Gastrocnemius medialis (tissue), 4 donors: Measurements from ENCODE around the gene GDI1. TPM values are rescaled to one million over a fixed set of nuclear protein-coding genes. Genes with fewer than 3 reads are reported as not detected.

Experiments
- ATAC-seq, 2 donors: fragments of 150-250 bp; one replicate each; pipeline ENCODE4 v1.9.1; 2016
- DNase-seq, 2 donors: peaks; one replicate each; pipeline ENCODE4 v3.0.0-alpha.2; 2019
- H3K27ac ChIP-seq, 4 donors: fragments of 200-600 bp; sonication (generic); 1 replicate in 1 of 4; 2 replicates in 3 of 4; pipeline ENCODE4 v1.5.1; 2016 to 2018; ENCODE audit warnings: mild to moderate bottlenecking in 2 of 4, moderate library complexity in 1 of 4
- H3K27me3 ChIP-seq, 3 donors: fragments of 200-600 bp; sonication (generic) in 2 of 3; 1 replicate in 1 of 3; 2 replicates in 2 of 3; pipeline versions ENCODE4 v1.5.1 to v1.6.0; 2016 to 2019; ENCODE audit warnings: mild to moderate bottlenecking in 1 of 3, moderate library complexity in 1 of 3
- H3K36me3 ChIP-seq, 2 donors: fragments of 200-600 bp; sonication (generic) in 1 of 2; one replicate each; pipeline ENCODE4 v1.5.1; 2017 to 2018
- H3K4me1 ChIP-seq, 2 donors: fragments of 200-600 bp; sonication (generic) in 1 of 2; one replicate each; pipeline ENCODE4 v1.5.1; 2016 to 2017; ENCODE audit warnings: mild to moderate bottlenecking in 2 of 2
- H3K4me3 ChIP-seq, 4 donors: fragments of 200-600 bp; sonication (generic) in 3 of 4; 1 replicate in 1 of 4; 2 replicates in 3 of 4; pipeline ENCODE4 v1.5.1; 2016 to 2019; ENCODE audit warnings: mild to moderate bottlenecking in 2 of 4
- H3K9me3 ChIP-seq, 3 donors: fragments of 200-600 bp; sonication (generic) in 2 of 3; 1 replicate in 1 of 3; 2 replicates in 2 of 3; pipeline ENCODE4 v1.5.1; 2016 to 2019
- POLR2A ChIP-seq, 2 donors: fragments of 450-650 bp; IDR thresholded peaks; one replicate each; pipeline ENCODE4 v1.6.1; 2017; ENCODE audit warnings: antibody characterized with exemption in 2 of 2, mild to moderate bottlenecking in 2 of 2, moderate library complexity in 2 of 2
- in situ Hi-C, 4 donors: fragments of 200-750 bp; cut with MboI; loops; one replicate each; pipeline versions ENCODE4 v1.15.0 to v1.8.0; 2017; ENCODE audit warnings: low sequenced_read_pairs in 4 of 4
- intact Hi-C: fragments of 100-400 bp; cut with DNase I; formaldehyde crosslinking; loops from one replicate; pipeline ENCODE4 v1.15.1; 2023; ENCODE audit warnings: low total_unique reads
- total RNA-seq, 4 donors: library from RNA; depleted of rRNA; stranded (reverse); fragments of >200 nt; gene quantifications; one replicate each; pipeline versions ENCODE4 v1.1.0 to v1.2.3, GENCODE V29; 2016
- TF ChIP-seq, protein P1 (sequence below), 5 experiments: fragments of 450-650 bp in 3 of 5; fragments of 200-600 bp in 2 of 5; sonication (generic) in 2 of 5; IDR thresholded peaks in 4 of 5; conservative IDR thresholded peaks in 1 of 5; 1 replicate in 4 of 5; 2 replicates in 1 of 5; pipeline ENCODE4 v1.5.1; 2016 to 2019; ENCODE audit warnings: antibody characterized with exemption in 5 of 5, mild to moderate bottlenecking in 3 of 5, moderate library complexity in 3 of 5

Gene GDI1
- total RNA-seq, 4 donors from 2014 or later: 19.8 to 54.5 (median 39.0) TPM

DNA sequence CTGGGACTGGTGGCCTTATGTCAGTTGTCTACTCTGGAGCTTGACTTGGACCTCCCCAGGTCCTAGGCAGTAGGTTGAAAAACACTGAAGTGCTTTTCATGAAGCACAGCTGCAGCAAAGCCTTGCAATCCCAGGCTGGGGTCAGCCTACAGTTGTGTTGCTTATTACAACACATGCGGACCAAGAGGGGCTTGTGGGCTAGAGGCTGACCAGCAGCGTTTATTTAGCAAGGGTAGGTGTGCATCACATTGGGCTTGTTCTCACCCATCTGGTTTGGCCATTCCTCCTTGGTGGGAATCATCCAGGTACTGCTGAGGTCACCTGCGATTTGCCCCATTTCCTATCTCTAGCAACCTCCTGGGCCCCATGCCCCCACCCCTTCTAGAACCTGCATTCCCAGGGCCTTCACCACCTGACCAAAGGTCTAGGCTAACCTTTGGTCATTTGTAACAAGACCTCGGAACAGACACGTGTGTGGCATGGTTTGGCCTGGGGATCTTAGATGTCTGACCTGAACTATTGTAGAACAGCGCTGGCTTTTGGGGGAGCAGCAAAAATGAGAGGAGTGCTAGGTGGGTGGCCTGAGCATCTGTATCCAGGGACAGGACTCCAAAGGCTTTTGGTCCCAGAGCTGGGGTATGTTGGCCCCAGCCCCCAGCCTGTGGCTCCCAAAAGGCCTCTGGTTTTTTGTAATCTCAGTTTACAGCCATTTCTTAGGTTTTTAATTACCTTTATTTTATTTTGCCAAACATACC is 35.7 kb upstream of the GDI1 start:
- H3K9me3 ChIP-seq: no peaks in the 10 kb centered on the region
- H3K27me3 ChIP-seq: no peaks in the 10 kb centered on the region
- peaks cover 10 to 18% of the 10 kb centered on the region in 2 donors for H3K4me1 ChIP-seq
- TF ChIP-seq, protein P1, sequence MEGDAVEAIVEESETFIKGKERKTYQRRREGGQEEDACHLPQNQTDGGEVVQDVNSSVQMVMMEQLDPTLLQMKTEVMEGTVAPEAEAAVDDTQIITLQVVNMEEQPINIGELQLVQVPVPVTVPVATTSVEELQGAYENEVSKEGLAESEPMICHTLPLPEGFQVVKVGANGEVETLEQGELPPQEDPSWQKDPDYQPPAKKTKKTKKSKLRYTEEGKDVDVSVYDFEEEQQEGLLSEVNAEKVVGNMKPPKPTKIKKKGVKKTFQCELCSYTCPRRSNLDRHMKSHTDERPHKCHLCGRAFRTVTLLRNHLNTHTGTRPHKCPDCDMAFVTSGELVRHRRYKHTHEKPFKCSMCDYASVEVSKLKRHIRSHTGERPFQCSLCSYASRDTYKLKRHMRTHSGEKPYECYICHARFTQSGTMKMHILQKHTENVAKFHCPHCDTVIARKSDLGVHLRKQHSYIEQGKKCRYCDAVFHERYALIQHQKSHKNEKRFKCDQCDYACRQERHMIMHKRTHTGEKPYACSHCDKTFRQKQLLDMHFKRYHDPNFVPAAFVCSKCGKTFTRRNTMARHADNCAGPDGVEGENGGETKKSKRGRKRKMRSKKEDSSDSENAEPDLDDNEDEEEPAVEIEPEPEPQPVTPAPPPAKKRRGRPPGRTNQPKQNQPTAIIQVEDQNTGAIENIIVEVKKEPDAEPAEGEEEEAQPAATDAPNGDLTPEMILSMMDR (IDR thresholded peaks at IDR 0.05 in 4 of 5, conservative IDR thresholded peaks at IDR 0.05 in 1 of 5): no peak
- no peak for TF ChIP-seq POLR2A (IDR thresholded peaks at IDR 0.05)
- DNase-seq: no peak
- no peak for ATAC-seq
- peaks cover 0 to 14% of the 10 kb centered on the region in 2 donors for H3K36me3 ChIP-seq
- H3K4me3 ChIP-seq: no peak overlapping the region
- H3K27ac ChIP-seq: peak overlapping the region; percentile 38 to 98 (median 54)
- intact Hi-C loops: no loop called here
- in situ Hi-C loops: loop anchor here in 2 of 4 donors (25.0 kb wide), 1 partner anchor 136 kb away; the partner anchor contains the start of genes G6PD (in 2 of the 2) and IKBKG (in 2 of the 2)

- H3K36me3 ChIP-seq: peaks cover 0 to 14% of the 10 kb centered on the region in 2 donors
- no peak overlapping the region for H3K4me3 ChIP-seq
- H3K9me3 ChIP-seq: no peaks in the 10 kb centered on the region
- H3K27ac ChIP-seq: peak overlapping the region; percentile 38 to 98 (median 54)
- H3K4me1 ChIP-seq: peaks cover 10 to 18% of the 10 kb centered on the region in 2 donors
- no peaks in the 10 kb centered on the region for H3K27me3 ChIP-seq
- no peak for ATAC-seq
- in situ Hi-C loops: loop anchor here in 2 of 4 donors (25.0 kb wide), 1 partner anchor 135 kb away; the partner anchor contains the start of genes G6PD (in 2 of the 2) and IKBKG (in 2 of the 2)
- TF ChIP-seq, protein P1 (IDR thresholded peaks at IDR 0.05 in 4 of 5, conservative IDR thresholded peaks at IDR 0.05 in 1 of 5): no peak
- no peak for TF ChIP-seq POLR2A (IDR thresholded peaks at IDR 0.05)
- intact Hi-C loops: no loop called here
- no peak for DNase-seq
Observed at GRCh38 chrX:154401918-154402621, 34.9 kb upstream of the GDI1 start.

GRCh38 chrX:154402622-154403127 is 34.3 kb upstream of the GDI1 start:
- no peak overlapping the region for H3K4me3 ChIP-seq
- ATAC-seq: no peak
- no peak for DNase-seq

GRCh38 chrX:154403192-154403591 is 33.8 kb upstream of the GDI1 start:
- no peak for TF ChIP-seq POLR2A (IDR thresholded peaks at IDR 0.05)
- TF ChIP-seq, protein P1 (IDR thresholded peaks at IDR 0.05 in 4 of 5, conservative IDR thresholded peaks at IDR 0.05 in 1 of 5): no peak
- ATAC-seq: no peak
- Histone ChIP-seq H3K27me3 (no peaks in the 10 kb centered on the region), H3K4me1 (peaks cover 16 to 24% of the 10 kb centered on the region in 2 donors), H3K27ac (no peak overlapping the region), H3K4me3 (no peak overlapping the region), H3K36me3 (peaks cover 0 to 14% of the 10 kb centered on the region in 2 donors), H3K9me3 (no peaks in the 10 kb centered on the region)
- DNase-seq: no peak
- intact Hi-C loops (no loop called here), in situ Hi-C loops (loop anchor here in 2 of 4 donors (25.0 kb wide), 1 partner anchor 134 kb away; the partner anchor contains the start of genes G6PD (in 2 of the 2) and IKBKG (in 2 of the 2))

More at GRCh38 chrX:154402622-154403127, 34.3 kb upstream of the GDI1 start:
- in situ Hi-C loops: loop anchor here in 2 of 4 donors (25.0 kb wide), 1 partner anchor 135 kb away; the partner anchor contains the start of genes G6PD (in 2 of the 2) and IKBKG (in 2 of the 2)
- peaks cover 10 to 19% of the 10 kb centered on the region in 2 donors for H3K4me1 ChIP-seq
- H3K36me3 ChIP-seq: peaks cover 0 to 14% of the 10 kb centered on the region in 2 donors
- H3K27ac ChIP-seq: peak overlapping the region in 1 of 4 donors; percentile 98
- no peaks in the 10 kb centered on the region for H3K27me3 ChIP-seq
- no peak for TF ChIP-seq POLR2A (IDR thresholded peaks at IDR 0.05)
- TF ChIP-seq, protein P1 (IDR thresholded peaks at IDR 0.05 in 4 of 5, conservative IDR thresholded peaks at IDR 0.05 in 1 of 5): no peak
- intact Hi-C loops: no loop called here
- no peaks in the 10 kb centered on the region for H3K9me3 ChIP-seq
